ENCODE measurements around the gene AGBL1. TPM values are rescaled to one million over a fixed set of nuclear protein-coding genes. Genes with fewer than 3 reads are reported as not detected.

The AGBL1 gene
- total RNA-seq (ENCODE audit: low replicate concordance): 0.07 TPM in 1 of 2 replicates, not detected in the other
- long read RNA-seq: 0 reads

- DNase-seq (ENCODE audit: extremely low spot score, unreplicated experiment): no peak
- H3K36me3 Mint-ChIP-seq: no peaks in the 10 kb centered on the region
Measured at GRCh38 chr15:86079508-86080266, at the start of gene AGBL1. AGBL1 (plus strand) TSS chr15:86079871.

GRCh38 chr15:86034904-86035303 is 44.8 kb upstream of the AGBL1 start:
- no peaks in the 10 kb centered on the region for H3K36me3 Mint-ChIP-seq
- H3K4me3 Mint-ChIP-seq: no peak overlapping the region
- H3K27ac Mint-ChIP-seq: no peak overlapping the region
- H3K27me3 Mint-ChIP-seq: peaks cover 3% of the 10 kb centered on the region
- TF ChIP-seq CTCF (conservative IDR thresholded peaks at IDR 0.05): no peak
- no peak for DNase-seq (ENCODE audit: extremely low spot score, unreplicated experiment)
- H3K4me1 Mint-ChIP-seq (ENCODE audit: unreplicated experiment): no peaks in the 10 kb centered on the region
- no peaks in the 10 kb centered on the region for H3K9me3 Mint-ChIP-seq

More at GRCh38 chr15:86079508-86080266, at the start of gene AGBL1:
- H3K27me3 Mint-ChIP-seq: peaks cover 29% of the 10 kb centered on the region
- H3K27ac Mint-ChIP-seq: no peak within 1 kb of the TSS
- H3K9me3 Mint-ChIP-seq: no peaks in the 10 kb centered on the region
- H3K4me1 Mint-ChIP-seq (ENCODE audit: unreplicated experiment): no peaks in the 10 kb centered on the region
- no peak within 1 kb of the TSS for H3K4me3 Mint-ChIP-seq
- no peak for TF ChIP-seq CTCF (conservative IDR thresholded peaks at IDR 0.05)

- H3K4me1 Mint-ChIP-seq (ENCODE audit: unreplicated experiment): no peaks in the 10 kb centered on the region
- TF ChIP-seq CTCF (conservative IDR thresholded peaks at IDR 0.05): no peak
- H3K4me3 Mint-ChIP-seq: no peak overlapping the region
- no peak for DNase-seq (ENCODE audit: extremely low spot score, unreplicated experiment)
- H3K27ac Mint-ChIP-seq: no peak overlapping the region
- peaks cover 3% of the 10 kb centered on the region for H3K27me3 Mint-ChIP-seq
- no peaks in the 10 kb centered on the region for H3K9me3 Mint-ChIP-seq
- H3K36me3 Mint-ChIP-seq: no peaks in the 10 kb centered on the region
Measured at GRCh38 chr15:86036243-86036642, 43.4 kb upstream of the AGBL1 start.

- no peak for TF ChIP-seq CTCF (conservative IDR thresholded peaks at IDR 0.05)
- H3K27ac Mint-ChIP-seq: no peak overlapping the region
- no peaks in the 10 kb centered on the region for H3K36me3 Mint-ChIP-seq
- no peak for DNase-seq (ENCODE audit: extremely low spot score, unreplicated experiment)
- H3K4me3 Mint-ChIP-seq: no peak overlapping the region
- H3K9me3 Mint-ChIP-seq: no peaks in the 10 kb centered on the region
- peaks cover 4% of the 10 kb centered on the region for H3K4me1 Mint-ChIP-seq (ENCODE audit: unreplicated experiment)
- H3K27me3 Mint-ChIP-seq: peaks cover 3% of the 10 kb centered on the region
Measured at GRCh38 chr15:86038491-86038890, 41.2 kb upstream of the AGBL1 start.

- peaks cover 3% of the 10 kb centered on the region for H3K27me3 Mint-ChIP-seq
- DNase-seq (ENCODE audit: extremely low spot score, unreplicated experiment): no peak
- TF ChIP-seq CTCF (conservative IDR thresholded peaks at IDR 0.05): no peak
- no peaks in the 10 kb centered on the region for H3K9me3 Mint-ChIP-seq
- H3K36me3 Mint-ChIP-seq: no peaks in the 10 kb centered on the region
- H3K4me3 Mint-ChIP-seq: no peak overlapping the region
- peaks cover 4% of the 10 kb centered on the region for H3K4me1 Mint-ChIP-seq (ENCODE audit: unreplicated experiment)
- no peak overlapping the region for H3K27ac Mint-ChIP-seq
Measured at GRCh38 chr15:86040356-86041033, 39.2 kb upstream of the AGBL1 start.

Data from type B pancreatic cell (in vitro differentiated cells).